Right lobe of liver (tissue), 4 donors: ENCODE measurements around the gene PTPN18.
"Not testable (repeated sequence)": the region's sequence is repeated elsewhere in the genome, so short reads cannot be mapped to it uniquely, and the experiment has no call there.

Experiments
- CTCF ChIP-seq, 4 donors: fragments of 200-600 bp in 3 of 4; fragments of 450-650 bp in 1 of 4; IDR thresholded peaks; one replicate each; pipeline versions ENCODE4 v1.5.1 to v1.8.0; 2016 to 2022; ENCODE audit warnings: antibody characterized with exemption in 4 of 4, mild to moderate bottlenecking in 2 of 4
- POLR2A ChIP-seq: fragments of 450-650 bp; IDR thresholded peaks from one replicate; pipeline ENCODE4 v1.6.1; 2017; ENCODE audit warnings: antibody characterized with exemption, mild to moderate bottlenecking
- donor health status: DM: no; HTN: no; CAD: no.
- donor health status: DM: no; HTN: no; CAD: no.
- donor health status: DM: no; HTN: yes; CAD: no.

- TF ChIP-seq CTCF (IDR thresholded peaks at IDR 0.05); POLR2A: not testable (repeated sequence)
Measured at GRCh38 chr2:130406280-130406679, 50.4 kb downstream of the PTPN18 start.
